Measurements from ENCODE around the gene ZG16B.

The ZG16B gene

DNA sequence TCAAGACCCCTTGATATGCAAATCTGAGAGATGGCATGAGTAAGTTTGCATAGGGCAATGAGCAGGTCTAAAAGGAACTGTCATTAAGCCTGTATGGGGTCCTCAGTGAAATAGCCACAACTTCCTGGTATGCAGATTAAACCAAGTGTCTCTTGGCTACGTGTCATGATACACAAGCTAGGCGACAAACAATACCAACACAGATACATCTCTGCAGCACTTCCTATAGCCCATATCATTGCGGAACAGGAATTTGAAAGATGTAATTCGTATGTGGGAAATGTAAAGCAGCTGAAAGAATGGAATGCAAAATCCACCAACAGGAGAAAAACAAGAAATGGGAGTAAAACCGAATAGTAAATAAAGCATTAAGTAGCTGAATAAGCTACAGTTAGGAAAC is 15.0 kb downstream of the ZG16B start:
- no peak for DNase-seq (ENCODE audit: low read depth)

- DNase-seq (ENCODE audit: low read depth): no peak
Observed at GRCh38 chr16:2846511-2847310, 16.6 kb downstream of the ZG16B start.

GRCh38 chr16:2848933-2849725 is 19.0 kb downstream of the ZG16B start:
- DNase-seq (ENCODE audit: low read depth): no peak

DNA sequence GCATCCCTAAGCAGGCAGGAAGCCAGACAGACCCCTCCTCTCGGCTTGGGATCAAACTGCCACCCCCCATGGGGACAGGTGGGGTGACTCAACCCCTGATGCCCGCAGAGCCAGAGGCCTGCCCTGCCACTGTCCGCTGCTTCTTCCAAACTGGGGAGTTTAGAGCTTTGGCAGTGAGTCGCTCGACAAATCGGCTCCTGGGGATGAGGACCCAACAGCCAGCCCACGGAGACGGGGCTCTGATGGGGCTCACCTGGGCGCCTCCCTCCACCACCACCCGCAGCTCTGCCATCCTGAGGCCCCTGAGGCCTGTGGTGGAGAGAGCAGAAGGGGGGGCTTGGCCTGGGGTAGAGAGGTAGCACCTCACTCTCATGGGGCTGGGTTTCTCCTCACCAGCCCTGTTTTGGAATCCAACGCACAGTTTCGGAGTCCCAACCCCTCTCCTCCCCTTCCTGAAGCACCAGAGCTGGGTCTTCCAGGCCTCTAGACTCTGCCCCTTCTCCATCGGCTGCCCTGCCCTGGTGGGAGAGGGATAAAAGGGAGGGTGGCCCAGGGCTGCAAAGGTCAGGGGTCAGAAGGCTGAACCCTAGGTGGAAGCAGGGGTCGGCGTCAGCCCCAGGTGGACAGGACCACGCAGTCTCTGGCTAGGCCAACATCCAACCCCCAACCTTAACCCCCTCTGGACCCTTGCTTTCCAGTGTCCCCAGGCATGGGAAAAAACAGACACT is 22.1 kb downstream of the ZG16B start:
- no peak for DNase-seq (ENCODE audit: low read depth)

DNA sequence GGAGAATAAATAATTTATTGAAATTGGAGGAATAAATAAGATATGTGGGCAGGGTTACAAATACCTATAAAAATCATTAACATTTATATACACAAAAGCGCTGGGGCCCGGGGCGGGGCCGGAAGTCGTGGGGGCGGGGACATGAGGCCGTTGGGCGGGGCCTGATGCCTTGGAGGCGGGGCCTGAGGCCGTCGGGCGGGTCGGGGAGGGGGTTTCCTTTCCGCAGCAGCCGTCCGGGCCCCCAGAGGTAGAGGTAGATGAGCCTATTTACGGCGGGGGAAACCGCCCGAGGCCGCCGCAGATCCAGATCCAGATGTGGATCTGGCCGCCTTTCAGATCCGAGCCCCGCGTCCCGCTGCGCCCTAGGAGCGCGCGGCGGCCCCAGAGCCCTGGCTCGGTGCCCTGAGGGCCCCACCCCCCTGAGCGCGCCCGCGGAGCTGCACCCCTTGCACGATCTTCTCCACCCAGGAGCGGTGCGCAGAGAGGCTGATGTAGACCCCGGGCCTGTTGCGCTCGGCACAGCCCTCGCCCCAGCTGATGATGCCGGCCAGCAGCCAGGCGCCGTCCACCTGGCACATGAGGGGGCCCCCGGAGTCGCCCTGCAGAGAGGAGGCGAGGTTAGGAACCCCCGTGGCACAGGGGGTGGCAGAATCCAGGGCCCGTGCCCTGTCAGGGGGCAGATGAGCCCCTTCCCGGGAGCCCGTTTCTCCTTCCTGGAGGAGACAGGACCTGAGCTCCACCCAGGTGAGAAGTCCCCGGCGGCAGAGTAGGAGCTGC is 22.8 kb downstream of the ZG16B start:
- DNase-seq (ENCODE audit: low read depth): no peak

DNA sequence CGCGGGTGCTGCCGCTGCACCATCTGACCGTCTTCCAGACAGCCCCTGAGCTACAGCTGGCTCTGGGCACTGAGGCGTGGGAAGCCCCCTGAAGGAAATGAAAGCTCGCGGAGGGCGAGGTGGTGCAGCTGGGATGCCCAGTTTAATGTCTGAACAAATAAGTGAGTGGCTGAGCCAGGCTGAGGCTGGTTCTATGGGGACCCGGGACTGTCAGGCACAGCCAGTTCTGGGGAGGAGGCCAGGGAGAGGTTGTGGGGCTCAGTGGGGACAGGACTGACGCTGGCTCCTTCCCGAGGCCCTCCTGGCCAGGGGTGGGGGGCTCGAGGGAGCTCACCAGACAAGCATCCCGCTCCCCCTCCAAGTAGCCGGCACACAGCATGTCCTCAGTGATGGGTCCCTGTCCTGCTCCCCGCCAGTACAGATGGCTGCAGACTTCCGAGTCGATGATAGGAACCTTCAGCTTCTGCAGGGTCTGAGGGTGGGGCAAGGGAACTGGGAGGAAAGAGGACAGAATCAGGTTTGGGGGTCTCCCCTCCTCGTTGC is 23.5 kb downstream of the ZG16B start:
- no peak for DNase-seq (ENCODE audit: low read depth)

DNA sequence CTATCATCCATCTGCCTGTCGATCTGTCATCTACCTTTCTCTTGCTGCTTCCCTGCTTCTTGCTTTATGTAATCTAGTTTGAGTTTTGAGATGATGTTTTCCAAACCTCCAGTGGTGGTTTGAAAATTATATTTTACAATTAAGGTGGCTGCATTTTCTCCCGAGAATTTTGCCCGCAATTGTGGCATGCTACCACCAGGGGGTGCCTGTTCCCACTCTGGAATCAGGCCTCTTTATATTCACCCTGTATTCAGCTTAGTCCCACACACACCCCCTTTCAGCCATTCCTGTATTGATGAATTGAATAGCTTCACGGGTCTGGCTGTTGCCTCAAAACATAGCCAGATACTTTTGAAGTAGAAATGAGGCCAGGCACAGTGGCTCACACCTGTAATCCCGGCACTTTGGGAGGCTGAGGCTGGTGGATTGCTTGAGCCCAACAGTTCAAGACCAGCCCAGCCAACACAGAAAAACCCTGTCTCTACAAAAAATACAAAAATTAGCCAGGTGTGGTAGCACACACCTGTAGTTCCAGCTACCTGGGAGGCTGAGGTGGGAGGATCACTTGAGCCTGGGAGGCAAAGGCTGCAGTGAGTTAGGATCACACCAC is 24.7 kb downstream of the ZG16B start:
- DNase-seq (ENCODE audit: low read depth): no peak

GRCh38 chr16:2855536-2855935 is 25.4 kb downstream of the ZG16B start:
- DNase-seq (ENCODE audit: low read depth): no peak

DNA sequence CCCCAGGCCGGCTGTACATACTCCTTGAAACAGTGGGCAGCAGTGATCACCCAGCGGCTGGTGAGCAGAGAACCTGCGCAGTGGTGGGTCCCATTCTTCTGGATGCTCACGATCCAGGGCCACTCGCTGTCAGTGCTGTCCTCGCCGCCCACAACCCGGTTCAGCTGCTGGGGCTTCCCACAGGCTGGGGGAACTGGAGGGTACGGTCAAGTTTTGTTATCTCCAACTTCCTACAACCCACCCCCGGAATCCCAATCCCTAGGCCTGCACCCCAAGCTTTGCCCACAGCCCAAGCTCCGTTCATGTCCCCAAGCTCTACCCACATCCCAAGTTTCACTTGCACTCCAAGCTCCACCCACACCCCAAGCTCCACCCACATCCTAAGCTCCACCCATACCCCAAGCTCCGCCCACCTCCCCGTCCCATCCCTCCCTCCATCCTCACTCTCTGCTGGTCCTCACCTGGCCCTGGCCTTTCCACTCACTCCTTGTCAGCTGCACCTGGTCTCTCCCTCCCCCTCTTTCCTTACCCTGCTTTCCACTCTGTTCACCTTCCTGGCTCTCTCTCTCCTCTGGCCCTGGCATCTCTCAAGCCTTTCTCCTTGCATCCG is 26.1 kb downstream of the ZG16B start:
- no peak for DNase-seq (ENCODE audit: low read depth)

DNA sequence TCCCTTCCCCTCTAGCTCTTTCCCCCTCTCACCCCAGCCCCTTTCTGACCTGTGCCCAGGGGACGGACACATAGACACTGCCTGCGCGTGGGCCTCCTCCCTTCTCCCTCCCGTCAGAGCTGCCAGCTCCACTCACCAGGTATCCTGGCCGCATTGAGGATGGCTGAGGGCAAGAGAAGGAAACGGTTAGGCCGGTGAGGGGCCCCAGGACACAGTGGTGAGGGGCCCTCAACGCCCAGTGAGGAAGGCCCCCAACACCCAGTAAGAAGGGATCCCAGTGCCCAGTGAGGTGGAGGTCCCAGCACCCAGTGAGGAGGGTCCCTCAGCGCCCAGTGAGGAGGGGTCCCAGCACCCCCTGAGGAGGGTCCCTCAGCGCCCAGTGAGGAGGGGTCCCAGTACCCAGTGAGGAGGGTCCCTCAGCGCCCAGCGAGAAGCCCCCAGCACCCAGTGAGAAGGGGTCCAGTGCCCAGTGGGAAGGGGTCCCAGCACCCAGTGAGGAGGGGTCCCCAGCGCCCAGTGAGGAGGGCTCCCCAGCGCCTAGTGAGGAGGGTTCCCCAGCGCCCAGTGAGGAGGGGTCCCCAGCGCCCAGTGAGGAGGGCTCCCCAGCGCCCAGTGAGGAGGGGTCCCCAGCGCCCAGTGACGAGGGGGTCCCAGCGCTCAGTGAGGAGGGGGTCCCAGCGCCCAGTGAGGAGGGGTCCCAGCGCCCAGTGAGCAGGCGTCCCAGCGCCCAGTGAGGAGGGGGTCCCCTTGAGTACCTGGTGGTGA is 26.8 kb downstream of the ZG16B start:
- DNase-seq (ENCODE audit: low read depth): no peak

GRCh38 chr16:2857451-2858244 is 27.5 kb downstream of the ZG16B start, which contains the start of gene PRSS22:
Gene PRSS22, minus strand, starts transcription at chr16:2858170. Its CDS starts 66 bp downstream, at chr16:2858104.
- no peak for DNase-seq (ENCODE audit: low read depth)

- no peak for DNase-seq (ENCODE audit: low read depth)
Observed at GRCh38 chr16:2858245-2859025, 28.3 kb downstream of the ZG16B start.

DNA sequence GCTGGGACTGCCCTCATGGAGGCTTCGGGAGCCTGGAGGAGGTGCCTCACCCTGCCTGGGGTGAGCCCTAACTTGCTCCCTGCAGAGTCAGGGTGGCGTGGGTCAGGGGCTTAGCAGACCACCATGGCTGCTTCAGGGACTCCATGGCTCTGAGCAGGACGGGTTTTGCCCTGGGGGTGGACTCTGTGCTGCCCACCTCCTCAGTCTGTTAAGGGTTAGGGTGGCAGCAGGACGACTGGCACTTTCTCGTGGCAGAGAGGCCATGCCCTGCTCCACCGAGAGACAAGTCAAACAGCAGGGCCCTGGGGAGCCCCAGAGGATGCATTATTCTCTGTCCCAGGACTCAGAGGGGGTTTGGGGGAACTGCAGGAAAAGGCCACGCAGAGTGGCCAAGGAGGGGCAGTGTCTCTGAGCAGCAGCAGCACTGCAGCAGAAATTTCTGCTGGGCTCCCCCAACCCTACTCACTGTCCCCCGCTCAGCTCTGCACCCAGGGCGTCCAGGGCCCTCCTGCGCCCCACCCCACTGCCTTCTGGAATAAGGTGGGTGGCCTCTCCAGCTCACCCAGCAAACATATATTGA is 29.7 kb downstream of the ZG16B start:
- no peak for DNase-seq (ENCODE audit: low read depth)

GRCh38 chr16:2860826-2861567 is 30.9 kb downstream of the ZG16B start:
- no peak for DNase-seq (ENCODE audit: low read depth)

DNA sequence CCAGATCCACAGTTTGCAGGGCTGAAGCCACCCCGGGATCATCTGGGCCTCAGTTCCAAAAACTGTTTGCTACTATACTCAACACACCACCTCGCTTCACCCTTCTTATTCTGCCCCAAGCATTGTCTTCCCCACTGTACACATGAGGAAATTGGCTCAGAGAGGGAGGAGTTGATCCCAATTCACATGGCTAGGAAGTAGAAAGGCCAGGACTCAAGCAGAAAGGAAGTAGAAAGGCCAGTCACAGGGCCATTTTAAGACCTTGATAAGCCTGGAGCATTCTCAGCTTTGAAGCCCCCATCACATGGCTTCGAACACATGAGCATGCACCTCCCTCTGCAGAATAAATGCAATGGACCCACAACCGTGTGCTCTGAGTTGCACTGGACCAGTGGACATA is 35.5 kb downstream of the ZG16B start:
- no peak for DNase-seq (ENCODE audit: low read depth)

DNA sequence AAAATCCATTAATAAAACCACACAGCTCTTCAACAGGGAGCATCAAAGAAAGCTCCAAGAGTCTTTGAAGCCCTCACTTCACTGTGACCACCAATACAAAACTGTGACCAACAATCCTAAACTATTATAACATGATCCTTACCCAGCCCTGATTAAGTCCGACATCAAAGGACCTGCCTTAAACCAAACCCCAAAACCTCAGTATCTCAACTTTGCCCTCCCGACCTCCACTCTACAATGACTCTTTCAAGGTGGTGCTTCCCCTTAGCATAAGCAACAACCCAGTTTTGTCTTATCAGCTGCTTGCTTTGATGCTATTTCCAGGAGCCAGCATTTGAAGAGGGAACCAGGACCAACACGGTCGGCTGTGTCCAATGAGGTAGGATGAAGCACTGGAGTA is 36.3 kb downstream of the ZG16B start:
- no peak for DNase-seq (ENCODE audit: low read depth)

DNA sequence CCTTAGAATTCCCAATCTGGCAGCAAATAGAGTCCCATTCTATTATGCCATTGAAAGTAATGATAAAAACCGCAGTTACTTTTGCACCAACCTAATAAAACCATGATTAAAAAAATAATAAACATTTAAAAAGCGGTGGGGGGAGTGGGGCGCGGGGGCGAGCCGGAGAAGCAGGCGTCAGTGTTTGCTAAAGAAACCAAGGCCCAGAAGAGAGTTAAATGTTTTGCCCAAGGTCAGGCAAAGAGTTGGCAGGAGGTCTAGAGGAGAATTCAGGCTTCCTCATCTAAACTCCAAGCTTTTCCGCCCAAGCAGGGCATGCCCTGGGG is 37.5 kb downstream of the ZG16B start:
- no peak for DNase-seq (ENCODE audit: low read depth)

All from stimulated activated CD8-positive, alpha-beta memory T cell treated with anti-CD3 and anti-CD28 coated beads, Interleukin-15, amount 100 ng/mL, for 1 hour (primary cell).